SK-N-SH (cell line): ENCODE measurements around the gene RAPGEF6. TPM values are rescaled to one million over a fixed set of nuclear protein-coding genes. Genes with fewer than 3 reads are reported as not detected.

ENCODE experiments used
- CTCF ChIA-PET: fragments of 300-600, 350-600 bp; formaldehyde crosslinking; extraction: SDS; loops from one replicate; lab custom pipeline; 2021; lab: Yijun Ruan, JAX
- POLR2A ChIA-PET: fragments of 350-600 bp; sonication (Branson Sonifier 250); formaldehyde crosslinking; extraction: SDS; loops from one replicate; lab custom pipeline; 2020; ENCODE audit warnings: antibody characterized with exemption, inconsistent platforms; lab: Yijun Ruan, JAX
- DNase-seq: peaks from one replicate; pipeline ENCODE4 v3.0.0; 2012
- H2AFZ ChIP-seq: fragments of 200-600 bp; sonication (generic); 2 replicates; pipeline ENCODE4 v1.8.1; 2016; ENCODE audit warnings: antibody characterized with exemption, mild to moderate bottlenecking, low read depth
- H3F3A ChIP-seq: fragments of 200-600 bp; sonication (generic); replicated peaks from 2 replicates; pipeline ENCODE3; 2016; ENCODE audit warnings: antibody characterized with exemption, mild to moderate bottlenecking; ENCODE audit not compliant: insufficient read depth
- H3K27ac ChIP-seq, 2 experiments: fragments of 200-500 bp in 1 of 2; fragments of 200-600 bp in 1 of 2; sonication (Bioruptor generic) in 1 of 2; sonication (generic), shearing (Covaris generic) in 1 of 2; 2 replicates each; pipeline versions ENCODE4 v1.5.1 to v1.6.1; 2014 to 2016; ENCODE audit warnings: low read depth in 2 of 2, inconsistent platforms in 1 of 2, low read length in 1 of 2, mild to moderate bottlenecking in 1 of 2, mixed read lengths in 1 of 2
- H3K27me3 ChIP-seq: fragments of 200-600 bp; sonication (generic), shearing (Covaris generic); 2 replicates; pipeline ENCODE4 v1.6.1; 2016; ENCODE audit warnings: mixed run types; ENCODE audit not compliant: insufficient read depth
- H3K36me3 ChIP-seq, 2 experiments: fragments of 200-500 bp in 1 of 2; fragments of 200-600 bp in 1 of 2; sonication (Bioruptor generic) in 1 of 2; sonication (generic) in 1 of 2; replicated peaks in 1 of 2; 2 replicates each; pipeline versions ENCODE3 to v1.5.1; 2014 to 2016; ENCODE audit warnings: low read length in 1 of 2, mild to moderate bottlenecking in 1 of 2; ENCODE audit not compliant: insufficient read depth in 2 of 2, control insufficient read depth in 1 of 2
- H3K4me1 ChIP-seq, 2 experiments: fragments of 200-500 bp in 1 of 2; fragments of 200-600 bp in 1 of 2; sonication (Bioruptor generic) in 1 of 2; sonication (generic), shearing (Covaris generic) in 1 of 2; 2 replicates each; pipeline versions ENCODE4 v1.5.1 to v1.6.1; 2014 to 2016; ENCODE audit warnings: low read depth in 1 of 2, low read length in 1 of 2, mixed run types in 1 of 2; ENCODE audit not compliant: insufficient read depth in 2 of 2, control insufficient read depth in 1 of 2
- H3K4me2 ChIP-seq: fragments of 200-600 bp; sonication (generic), shearing (Covaris generic); 2 replicates; pipeline ENCODE4 v1.6.1; 2017; ENCODE audit warnings: mixed run types
- H3K4me3 ChIP-seq, 2 experiments: fragments of 200-500 bp in 1 of 2; fragments of 200-600 bp in 1 of 2; sonication (Bioruptor generic) in 1 of 2; sonication (generic), shearing (Covaris generic) in 1 of 2; 2 replicates each; pipeline versions ENCODE4 v1.5.1 to v1.8.1; 2014 to 2016; ENCODE audit warnings: low read depth in 2 of 2, inconsistent platforms in 1 of 2, low read length in 1 of 2, mild to moderate bottlenecking in 1 of 2, mixed read lengths in 1 of 2, moderate library complexity in 1 of 2
- H3K79me2 ChIP-seq: fragments of 200-600 bp; sonication (generic); 2 replicates; pipeline ENCODE4 v1.8.1; 2017; ENCODE audit warnings: mild to moderate bottlenecking; ENCODE audit not compliant: insufficient read depth
- H3K9ac ChIP-seq: fragments of 200-600 bp; sonication (generic); 2 replicates; pipeline ENCODE4 v1.6.1; 2017; ENCODE audit warnings: mixed run types
- H3K9me2 ChIP-seq: fragments of 200-600 bp; sonication (generic); 2 replicates; pipeline ENCODE4 v1.6.1; 2017; ENCODE audit warnings: mixed run types
- H3K9me3 ChIP-seq: fragments of 200-600 bp; sonication (generic); 2 replicates; pipeline ENCODE4 v1.6.1; 2017; ENCODE audit warnings: mixed run types, mild to moderate bottlenecking, moderate library complexity
- H4K20me1 ChIP-seq: fragments of 200-600 bp; sonication (generic); 2 replicates; pipeline ENCODE4 v1.6.1; 2017; ENCODE audit warnings: mild to moderate bottlenecking, mixed run types; ENCODE audit not compliant: insufficient read depth
- ELF1 ChIP-seq: IDR thresholded peaks from 2 replicates; pipeline ENCODE4 v1.4.0; 2012
- EZH2phosphoT487 ChIP-seq: fragments of 200-600 bp; sonication (generic); IDR thresholded peaks from 2 replicates; pipeline ENCODE4 v1.6.1; 2017; ENCODE audit warnings: low read depth, mixed run types, mild to moderate bottlenecking, antibody characterized with exemption, moderate library complexity, borderline replicate concordance
- FOSL2 ChIP-seq: IDR thresholded peaks from 2 replicates; pipeline ENCODE4 v1.4.0; 2012; ENCODE audit warnings: low read depth, mild to moderate bottlenecking, moderate library complexity, borderline replicate concordance
- GABPA ChIP-seq: IDR thresholded peaks from 2 replicates; pipeline ENCODE4 v1.4.0; 2012; ENCODE audit warnings: low read depth, mild to moderate bottlenecking
- JUND ChIP-seq: IDR thresholded peaks from 2 replicates; pipeline ENCODE4 v1.4.0; 2012
- MEF2A ChIP-seq: IDR thresholded peaks from 2 replicates; pipeline ENCODE4 v1.4.0; 2012; ENCODE audit warnings: low read depth, borderline replicate concordance
- MXI1 ChIP-seq: IDR thresholded peaks from 2 replicates; pipeline ENCODE4 v1.6.1; 2012; ENCODE audit warnings: mild to moderate bottlenecking, low read depth, low read length, improper control_type of control experiment
- POLR2AphosphoS5 ChIP-seq: IDR thresholded peaks from 2 replicates; pipeline ENCODE4 v1.6.1; 2012; ENCODE audit warnings: low read depth, low read length
- RCOR1 ChIP-seq: fragments of 150-350 bp; IDR thresholded peaks from 2 replicates; pipeline ENCODE4 v1.6.1; 2017; ENCODE audit warnings: antibody characterized with exemption, low read length
- REST ChIP-seq: IDR thresholded peaks from 2 replicates; pipeline ENCODE4 v1.6.1; 2012; ENCODE audit warnings: mild to moderate bottlenecking, low read depth, low read length, moderate library complexity
- RXRA ChIP-seq: IDR thresholded peaks from 2 replicates; pipeline ENCODE4 v1.4.0; 2012; ENCODE audit warnings: low read depth, mild to moderate bottlenecking, borderline replicate concordance
- SMC3 ChIP-seq: IDR thresholded peaks from 2 replicates; pipeline ENCODE4 v1.6.1; 2012; ENCODE audit warnings: low read depth, low read length, improper control_type of control experiment
- TAF1 ChIP-seq: IDR thresholded peaks from 2 replicates; pipeline ENCODE4 v1.6.1; 2012; ENCODE audit warnings: low read depth, mild to moderate bottlenecking, low read length, moderate library complexity, borderline replicate concordance
- TCF12 ChIP-seq: IDR thresholded peaks from 2 replicates; pipeline ENCODE4 v1.4.0; 2012
- USF2 ChIP-seq: fragments of 150-350 bp; IDR thresholded peaks from 2 replicates; pipeline ENCODE4 v1.6.1; 2017; ENCODE audit warnings: antibody characterized with exemption, low read length, low read depth, borderline replicate concordance
- YY1 ChIP-seq: IDR thresholded peaks from 2 replicates; pipeline ENCODE4 v1.4.0; 2012; ENCODE audit warnings: low read depth, mild to moderate bottlenecking
- WGBS: methylation state at CpG from one replicate; pipeline ENCODE4 v1.1.6; 2017; ENCODE audit warnings: low lambda C conversion rate; 5-methylcytosine and 5-hydroxymethylcytosine counted together
- polyA plus RNA-seq, 3 experiments: library from polyadenylated mRNA; depleted of rRNA; stranded (reverse); fragments of >200 nt; gene quantifications; 2 replicates each; pipeline ENCODE4 v1.2.3, GENCODE V29; 2012
- TF ChIP-seq, protein P1 (sequence below): IDR thresholded peaks from 2 replicates; pipeline ENCODE4 v1.4.0; 2012; ENCODE audit warnings: low read depth, borderline replicate concordance
- TF ChIP-seq, protein P2 (sequence below): fragments of 200-600 bp; sonication (generic); IDR thresholded peaks from 2 replicates; pipeline ENCODE4 v1.6.1; 2017; ENCODE audit warnings: antibody characterized with exemption, mild to moderate bottlenecking, moderate library complexity
- TF ChIP-seq, protein P3 (sequence below): IDR thresholded peaks from 2 replicates; pipeline ENCODE4 v1.4.0; 2012; ENCODE audit warnings: low read depth, borderline replicate concordance

The RAPGEF6 gene
- polyA plus RNA-seq, 1 of the 3 experiments (the other 2 are of a cell fraction), result 2.9 TPM

DNA sequence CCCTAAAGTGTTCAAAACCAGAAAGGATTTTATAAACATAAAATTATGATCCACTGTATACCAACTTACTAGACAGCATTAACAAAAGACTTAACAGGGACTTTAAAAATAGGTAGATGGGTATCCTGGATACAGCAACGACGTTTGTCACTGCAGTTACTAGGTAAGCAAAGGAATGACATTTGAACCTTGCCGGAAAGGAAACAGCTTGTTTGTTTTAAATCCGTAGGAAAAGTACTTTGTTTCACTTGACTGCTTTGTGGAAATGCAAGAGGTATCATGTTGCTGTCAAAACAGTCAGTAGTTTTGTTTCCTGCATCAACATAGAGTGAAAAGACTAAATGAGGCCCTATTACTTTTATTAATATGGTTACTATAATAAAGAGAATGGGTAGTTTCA is 248.2 kb downstream of the RAPGEF6 start (continued):
- TF ChIP-seq SMC3, result no peak
- no peak for TF ChIP-seq EZH2phosphoT487
- TF ChIP-seq, protein P1, sequence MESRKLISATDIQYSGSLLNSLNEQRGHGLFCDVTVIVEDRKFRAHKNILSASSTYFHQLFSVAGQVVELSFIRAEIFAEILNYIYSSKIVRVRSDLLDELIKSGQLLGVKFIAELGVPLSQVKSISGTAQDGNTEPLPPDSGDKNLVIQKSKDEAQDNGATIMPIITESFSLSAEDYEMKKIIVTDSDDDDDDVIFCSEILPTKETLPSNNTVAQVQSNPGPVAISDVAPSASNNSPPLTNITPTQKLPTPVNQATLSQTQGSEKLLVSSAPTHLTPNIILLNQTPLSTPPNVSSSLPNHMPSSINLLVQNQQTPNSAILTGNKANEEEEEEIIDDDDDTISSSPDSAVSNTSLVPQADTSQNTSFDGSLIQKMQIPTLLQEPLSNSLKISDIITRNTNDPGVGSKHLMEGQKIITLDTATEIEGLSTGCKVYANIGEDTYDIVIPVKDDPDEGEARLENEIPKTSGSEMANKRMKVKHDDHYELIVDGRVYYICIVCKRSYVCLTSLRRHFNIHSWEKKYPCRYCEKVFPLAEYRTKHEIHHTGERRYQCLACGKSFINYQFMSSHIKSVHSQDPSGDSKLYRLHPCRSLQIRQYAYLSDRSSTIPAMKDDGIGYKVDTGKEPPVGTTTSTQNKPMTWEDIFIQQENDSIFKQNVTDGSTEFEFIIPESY, result no peak
- TF ChIP-seq USF2, result no peak
- TF ChIP-seq, all 33 proteins: peak for 0

DNA sequence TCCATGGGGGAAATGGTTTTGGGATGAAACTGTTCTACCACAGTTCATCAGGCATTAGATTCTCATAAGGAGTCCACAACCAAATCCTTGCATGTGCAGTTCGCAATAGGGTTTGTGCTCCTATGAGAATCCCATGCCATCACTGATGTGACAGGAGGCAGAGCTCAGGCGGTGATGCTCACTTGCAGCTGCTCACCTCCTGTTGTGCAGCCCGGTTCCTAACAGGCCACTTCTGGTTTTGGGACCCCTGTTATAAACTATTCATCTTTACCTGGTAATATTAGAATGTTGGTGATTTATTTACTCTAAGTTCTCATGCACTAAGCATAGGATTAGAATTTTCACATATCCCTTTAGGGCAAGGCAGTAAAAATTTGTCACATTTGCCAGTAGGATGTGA is 248.9 kb downstream of the RAPGEF6 start:
- no peaks in the 10 kb centered on the region for H3K9me2 ChIP-seq
- TF ChIP-seq, protein P1, result no peak
- TF ChIP-seq POLR2AphosphoS5 (no peak), SMC3 (no peak), TAF1 (no peak), RXRA (no peak), REST (no peak), FOSL2 (no peak), TCF12 (no peak), MEF2A (no peak), GABPA (no peak), JUND (no peak), YY1 (no peak), ELF1 (no peak), RCOR1 (no peak), MXI1 (no peak)
- TF ChIP-seq, protein P2, sequence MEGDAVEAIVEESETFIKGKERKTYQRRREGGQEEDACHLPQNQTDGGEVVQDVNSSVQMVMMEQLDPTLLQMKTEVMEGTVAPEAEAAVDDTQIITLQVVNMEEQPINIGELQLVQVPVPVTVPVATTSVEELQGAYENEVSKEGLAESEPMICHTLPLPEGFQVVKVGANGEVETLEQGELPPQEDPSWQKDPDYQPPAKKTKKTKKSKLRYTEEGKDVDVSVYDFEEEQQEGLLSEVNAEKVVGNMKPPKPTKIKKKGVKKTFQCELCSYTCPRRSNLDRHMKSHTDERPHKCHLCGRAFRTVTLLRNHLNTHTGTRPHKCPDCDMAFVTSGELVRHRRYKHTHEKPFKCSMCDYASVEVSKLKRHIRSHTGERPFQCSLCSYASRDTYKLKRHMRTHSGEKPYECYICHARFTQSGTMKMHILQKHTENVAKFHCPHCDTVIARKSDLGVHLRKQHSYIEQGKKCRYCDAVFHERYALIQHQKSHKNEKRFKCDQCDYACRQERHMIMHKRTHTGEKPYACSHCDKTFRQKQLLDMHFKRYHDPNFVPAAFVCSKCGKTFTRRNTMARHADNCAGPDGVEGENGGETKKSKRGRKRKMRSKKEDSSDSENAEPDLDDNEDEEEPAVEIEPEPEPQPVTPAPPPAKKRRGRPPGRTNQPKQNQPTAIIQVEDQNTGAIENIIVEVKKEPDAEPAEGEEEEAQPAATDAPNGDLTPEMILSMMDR, result no peak
- TF ChIP-seq, protein P3, sequence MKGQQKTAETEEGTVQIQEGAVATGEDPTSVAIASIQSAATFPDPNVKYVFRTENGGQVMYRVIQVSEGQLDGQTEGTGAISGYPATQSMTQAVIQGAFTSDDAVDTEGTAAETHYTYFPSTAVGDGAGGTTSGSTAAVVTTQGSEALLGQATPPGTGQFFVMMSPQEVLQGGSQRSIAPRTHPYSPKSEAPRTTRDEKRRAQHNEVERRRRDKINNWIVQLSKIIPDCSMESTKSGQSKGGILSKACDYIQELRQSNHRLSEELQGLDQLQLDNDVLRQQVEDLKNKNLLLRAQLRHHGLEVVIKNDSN, result no peak
- no peak overlapping the region for H2AFZ ChIP-seq
- no peak overlapping the region for H3K9ac ChIP-seq
- H3K27ac ChIP-seq, result no peak overlapping the region
- no peaks in the 10 kb centered on the region for H3K27me3 ChIP-seq
- H3K79me2 ChIP-seq, result peaks cover 14% of the 10 kb centered on the region; the same call in 1 of the 2 replicates
- H3K9me3 ChIP-seq, result no peaks in the 10 kb centered on the region
- ChIA-PET CTCF (interaction anchor here (2.1 kb wide), 1 partner anchor 120 kb away, joined by 8 read pairs; no protein-coding TSS in a partner anchor), POLR2A (no interaction called here)
- DNase-seq, result no peak
- WGBS, result 94% methylated on average over 3 of the region's 3 CpGs
- no peaks in the 10 kb centered on the region for H4K20me1 ChIP-seq
- peaks cover 7 to 25% of the 10 kb centered on the region in 2 experiments for H3K4me1 ChIP-seq
- no peaks in the 10 kb centered on the region for H3F3A ChIP-seq
- no peak overlapping the region for H3K4me2 ChIP-seq
- H3K36me3 ChIP-seq, result peaks cover 14 to 20% of the 10 kb centered on the region in 2 experiments
- H3K4me3 ChIP-seq, result no peak overlapping the region
